ENCODE data around the gene ASB4.

- no peak for TF ChIP-seq POLR2A (IDR thresholded peaks at IDR 0.05)
- TF ChIP-seq, protein P1, sequence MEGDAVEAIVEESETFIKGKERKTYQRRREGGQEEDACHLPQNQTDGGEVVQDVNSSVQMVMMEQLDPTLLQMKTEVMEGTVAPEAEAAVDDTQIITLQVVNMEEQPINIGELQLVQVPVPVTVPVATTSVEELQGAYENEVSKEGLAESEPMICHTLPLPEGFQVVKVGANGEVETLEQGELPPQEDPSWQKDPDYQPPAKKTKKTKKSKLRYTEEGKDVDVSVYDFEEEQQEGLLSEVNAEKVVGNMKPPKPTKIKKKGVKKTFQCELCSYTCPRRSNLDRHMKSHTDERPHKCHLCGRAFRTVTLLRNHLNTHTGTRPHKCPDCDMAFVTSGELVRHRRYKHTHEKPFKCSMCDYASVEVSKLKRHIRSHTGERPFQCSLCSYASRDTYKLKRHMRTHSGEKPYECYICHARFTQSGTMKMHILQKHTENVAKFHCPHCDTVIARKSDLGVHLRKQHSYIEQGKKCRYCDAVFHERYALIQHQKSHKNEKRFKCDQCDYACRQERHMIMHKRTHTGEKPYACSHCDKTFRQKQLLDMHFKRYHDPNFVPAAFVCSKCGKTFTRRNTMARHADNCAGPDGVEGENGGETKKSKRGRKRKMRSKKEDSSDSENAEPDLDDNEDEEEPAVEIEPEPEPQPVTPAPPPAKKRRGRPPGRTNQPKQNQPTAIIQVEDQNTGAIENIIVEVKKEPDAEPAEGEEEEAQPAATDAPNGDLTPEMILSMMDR (IDR thresholded peaks at IDR 0.05) = no peak
Observed at GRCh38 chr7:95509199-95509598, 23.5 kb downstream of the ASB4 start.
